Fibroblast of lung (primary cell): ENCODE results near the gene ONECUT3.

Experiments
- EZH2 ChIP-seq: IDR thresholded peaks from 2 replicates; pipeline ENCODE4 v1.5.1; 2012; ENCODE audit warnings: low read length, control low read depth, mild to moderate bottlenecking; ENCODE audit errors: missing control alignments
- TF ChIP-seq, protein P1 (sequence below), 2 donors: IDR thresholded peaks in 1 of 2; conservative IDR thresholded peaks in 1 of 2; 1 replicate in 1 of 2; 2 replicates in 1 of 2; pipeline ENCODE4 v1.5.1; 2011 to 2012; ENCODE audit warnings: low read length in 2 of 2, control low read depth in 1 of 2, inconsistent platforms in 1 of 2, low read depth in 1 of 2, mild to moderate bottlenecking in 1 of 2

- TF ChIP-seq, protein P1, sequence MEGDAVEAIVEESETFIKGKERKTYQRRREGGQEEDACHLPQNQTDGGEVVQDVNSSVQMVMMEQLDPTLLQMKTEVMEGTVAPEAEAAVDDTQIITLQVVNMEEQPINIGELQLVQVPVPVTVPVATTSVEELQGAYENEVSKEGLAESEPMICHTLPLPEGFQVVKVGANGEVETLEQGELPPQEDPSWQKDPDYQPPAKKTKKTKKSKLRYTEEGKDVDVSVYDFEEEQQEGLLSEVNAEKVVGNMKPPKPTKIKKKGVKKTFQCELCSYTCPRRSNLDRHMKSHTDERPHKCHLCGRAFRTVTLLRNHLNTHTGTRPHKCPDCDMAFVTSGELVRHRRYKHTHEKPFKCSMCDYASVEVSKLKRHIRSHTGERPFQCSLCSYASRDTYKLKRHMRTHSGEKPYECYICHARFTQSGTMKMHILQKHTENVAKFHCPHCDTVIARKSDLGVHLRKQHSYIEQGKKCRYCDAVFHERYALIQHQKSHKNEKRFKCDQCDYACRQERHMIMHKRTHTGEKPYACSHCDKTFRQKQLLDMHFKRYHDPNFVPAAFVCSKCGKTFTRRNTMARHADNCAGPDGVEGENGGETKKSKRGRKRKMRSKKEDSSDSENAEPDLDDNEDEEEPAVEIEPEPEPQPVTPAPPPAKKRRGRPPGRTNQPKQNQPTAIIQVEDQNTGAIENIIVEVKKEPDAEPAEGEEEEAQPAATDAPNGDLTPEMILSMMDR (conservative IDR thresholded peaks at IDR 0.05 in 1 of 2, IDR thresholded peaks at IDR 0.05 in 1 of 2; ENCODE audit: low read depth in 1 of 2, low read length in 2 of 2), result no peak
- no peak for TF ChIP-seq EZH2
Measured at GRCh38 chr19:1783354-1783753, 30.0 kb downstream of the ONECUT3 start.
